Lung microvascular endothelial cell (primary cell): ENCODE data around the gene CERT1. TPM values are rescaled to one million over a fixed set of nuclear protein-coding genes. Genes with fewer than 3 reads are reported as not detected.
A peak's percentile ranks its signal among the peaks of the same experiment; 100 is the strongest.

Experiments used
- DNase-seq, 2 donors: peaks; one replicate each; pipeline versions ENCODE4 v3.0.0 to v3.0.0-alpha.2; 2010; ENCODE audit warnings: low read depth in 2 of 2
- total RNA-seq: library from RNA; depleted of rRNA; stranded (reverse); fragments of >200 nt; gene quantifications from 2 replicates; pipeline ENCODE4 v1.2.1, GENCODE V29; 2014

Gene CERT1
- total RNA-seq, 1 donor from 2014 or later = 40.5 TPM

DNA sequence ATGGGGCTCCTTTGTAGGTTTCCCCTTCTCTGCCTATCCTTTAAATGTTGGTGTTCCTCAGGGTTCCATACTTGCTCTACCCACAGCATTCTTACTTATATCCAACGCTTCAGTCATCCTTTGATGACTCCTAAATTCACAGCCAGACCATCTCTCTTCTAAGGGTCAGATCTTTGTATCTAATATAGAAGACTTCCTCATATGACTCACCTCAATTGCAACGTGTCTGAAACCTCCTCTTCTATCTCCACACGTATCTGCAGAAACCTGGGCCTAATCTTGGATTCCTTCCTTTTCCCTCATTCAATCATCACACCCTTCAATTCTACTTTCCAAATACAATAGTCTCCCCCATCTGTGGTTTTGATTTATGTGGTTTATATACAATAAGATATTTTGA is 106.1 kb downstream of the CERT1 start:
- DNase-seq = peak in 1 of 2 donors; percentile 10

DNA sequence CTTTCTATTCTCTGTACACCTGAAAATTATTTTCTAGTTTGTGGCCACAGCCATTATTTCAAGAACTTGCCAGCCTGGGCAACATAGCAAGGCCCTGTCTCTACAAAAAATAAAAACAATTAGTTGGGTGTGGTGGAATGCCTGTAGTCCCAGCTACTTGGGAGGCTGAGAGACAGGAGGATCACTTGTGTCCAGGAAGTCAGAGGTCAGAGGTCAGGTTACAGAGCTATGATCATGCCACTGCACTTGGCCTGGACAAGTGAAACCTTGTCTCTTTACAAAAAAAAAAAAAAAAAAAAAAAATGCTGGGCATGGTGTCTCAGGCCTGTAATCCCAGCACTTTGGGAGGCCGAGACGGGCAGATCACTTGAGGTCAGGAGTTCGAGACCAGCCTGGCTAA is 116.2 kb downstream of the CERT1 start:
- DNase-seq = peak; percentile 1 to 33

DNA sequence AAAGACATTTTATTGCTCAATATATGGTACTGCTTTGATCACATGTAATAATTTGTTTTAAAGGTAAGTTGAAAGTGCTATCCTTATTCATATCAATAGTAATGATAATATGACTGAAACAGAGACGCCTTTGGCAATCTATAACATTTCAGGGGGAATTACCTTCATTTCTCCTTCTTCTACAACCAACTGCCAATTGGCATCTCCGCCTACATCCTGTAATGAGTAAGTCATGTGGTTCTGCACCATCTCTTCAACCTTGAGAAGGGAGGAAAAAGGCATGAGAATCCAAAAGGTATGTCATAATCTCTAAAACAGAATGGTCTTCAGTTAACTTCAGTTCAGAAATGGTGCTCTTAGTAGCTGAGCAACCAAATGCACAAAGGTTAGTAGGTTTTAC is 122.0 kb downstream of the CERT1 start:
- DNase-seq = no peak

DNA sequence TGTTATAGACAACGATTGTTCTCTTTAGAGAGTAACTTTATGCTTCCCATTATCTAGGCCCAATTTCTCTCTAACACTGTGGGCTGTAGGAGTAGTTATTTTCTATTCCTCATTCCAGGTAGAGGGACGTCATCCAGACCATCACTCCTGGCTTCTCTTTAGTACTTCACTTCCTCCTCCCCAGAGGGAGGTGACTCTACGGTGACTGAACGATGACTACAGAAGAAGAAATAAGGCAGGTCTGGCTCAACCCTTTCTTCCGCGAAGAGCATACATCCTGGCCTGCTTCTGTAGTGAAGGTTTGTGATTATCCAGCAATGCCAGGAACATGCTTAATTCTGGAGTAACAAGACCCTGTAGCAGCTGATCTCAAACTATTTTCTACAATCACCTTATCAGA is 123.6 kb downstream of the CERT1 start:
- DNase-seq = no peak

DNA sequence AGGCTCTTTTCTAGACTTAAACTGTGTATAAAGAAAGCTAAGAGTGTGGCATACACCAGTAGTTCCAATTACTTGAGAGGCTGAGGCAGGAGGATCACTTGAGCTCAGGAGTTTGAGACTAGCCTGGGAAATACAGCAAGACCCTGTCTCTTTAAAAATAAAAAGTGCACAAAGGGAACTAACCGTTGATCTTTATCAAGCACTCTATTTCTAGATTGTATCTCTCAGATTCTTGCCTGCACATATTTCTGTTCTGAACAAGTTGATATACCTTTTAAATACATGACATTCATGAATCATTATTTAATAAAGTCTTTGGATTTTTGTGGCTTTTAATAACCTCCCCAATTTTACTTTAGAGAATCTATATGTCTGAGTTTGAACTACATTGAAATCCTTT is 127.2 kb downstream of the CERT1 start:
- DNase-seq = no peak

DNA sequence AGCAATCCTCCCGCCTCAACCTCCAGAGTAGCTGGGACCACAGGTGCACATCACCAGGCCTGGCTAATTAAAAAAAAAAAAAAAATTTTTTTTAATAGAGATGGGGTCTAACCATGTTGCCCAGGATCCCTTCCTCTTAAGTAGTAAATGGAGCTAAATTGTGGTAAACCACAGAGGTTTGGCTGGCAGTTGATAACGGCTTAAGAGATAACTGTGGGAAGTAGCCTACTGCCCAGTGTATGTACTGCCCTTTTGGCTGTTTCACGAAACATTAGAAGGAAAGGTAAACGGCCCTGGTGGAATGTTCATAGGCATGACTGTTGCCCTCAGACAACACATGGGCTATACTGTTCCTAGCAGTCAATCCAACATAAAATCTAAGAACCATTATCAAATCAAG is 130.0 kb downstream of the CERT1 start:
- DNase-seq = no peak

DNA sequence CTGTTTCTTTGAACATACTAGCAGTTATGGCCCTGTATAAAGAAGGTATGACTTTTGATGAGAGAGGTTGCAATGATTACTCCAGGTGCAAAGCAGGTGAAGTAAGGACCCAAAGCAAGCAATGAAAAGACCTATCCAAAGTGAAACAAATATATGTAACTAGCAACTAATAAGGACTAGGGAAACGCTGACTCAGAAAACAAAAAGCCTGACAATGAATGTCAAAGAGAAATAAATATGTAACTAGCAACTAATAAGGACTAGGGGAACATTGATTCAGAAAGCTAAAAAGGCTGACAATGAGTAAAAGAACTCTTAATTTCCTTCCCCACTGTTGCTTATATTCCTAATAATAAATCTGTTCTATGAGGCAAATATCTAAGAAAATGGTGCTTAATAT is 131.3 kb downstream of the CERT1 start:
- no peak for DNase-seq

DNA sequence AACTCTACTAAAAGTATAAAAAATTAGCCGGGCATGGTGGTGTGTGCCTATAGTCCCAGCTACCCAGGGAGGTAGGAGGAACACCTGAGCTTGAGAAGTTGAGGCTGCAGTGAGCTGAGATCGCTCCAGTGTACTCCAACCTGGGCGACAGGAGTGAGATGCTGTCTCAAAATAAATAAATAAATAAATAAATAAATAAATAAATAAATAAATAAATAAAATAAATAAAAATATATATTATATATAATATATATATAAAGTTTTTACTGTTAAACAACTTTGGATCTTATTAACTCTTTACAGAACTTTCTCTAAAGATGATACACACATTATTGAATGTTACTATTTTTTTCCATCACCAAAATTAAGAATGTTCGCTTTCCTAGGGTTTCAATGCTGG is 136.0 kb downstream of the CERT1 start:
- no peak for DNase-seq

DNA sequence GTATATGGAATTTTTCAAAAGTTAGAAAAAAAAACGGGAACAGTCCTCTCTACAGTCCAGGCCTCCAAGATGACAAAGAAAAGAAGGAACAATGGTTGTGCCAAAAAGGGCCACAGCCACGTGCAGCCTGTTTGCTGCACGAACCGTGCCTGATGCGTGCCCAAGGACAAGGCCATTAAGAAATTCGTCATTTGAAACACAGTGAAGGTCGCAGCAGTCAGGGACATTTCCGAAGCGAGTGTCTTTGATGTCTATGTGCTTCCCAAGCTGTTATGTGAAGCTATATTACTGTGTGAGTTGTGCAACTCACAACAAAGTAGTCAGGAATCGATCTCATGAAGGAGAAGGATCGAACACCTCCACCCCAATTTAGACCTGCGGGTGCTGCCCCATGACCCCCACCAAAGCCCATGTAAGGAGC is 137.0 kb downstream of the CERT1 start:
- no peak for DNase-seq

DNA sequence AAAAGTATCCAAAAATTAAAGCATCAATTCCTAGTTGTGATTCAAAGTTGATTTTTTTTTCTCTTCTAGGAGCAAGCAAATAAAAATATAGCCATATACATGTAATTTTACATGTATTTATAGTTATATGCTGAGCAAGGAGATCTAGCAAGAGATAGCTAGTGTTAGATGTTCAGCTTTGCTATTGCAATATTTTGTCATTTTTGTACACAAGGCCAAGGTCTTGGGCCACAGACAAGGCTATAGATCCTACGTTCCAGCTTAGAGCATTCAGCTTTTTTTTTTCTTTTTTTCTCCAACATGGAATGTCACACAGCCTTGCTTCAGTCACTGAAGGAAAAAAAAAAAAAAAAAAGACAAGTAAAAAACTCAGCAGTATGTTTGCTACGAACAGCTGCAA is 137.6 kb downstream of the CERT1 start:
- no peak for DNase-seq

DNA sequence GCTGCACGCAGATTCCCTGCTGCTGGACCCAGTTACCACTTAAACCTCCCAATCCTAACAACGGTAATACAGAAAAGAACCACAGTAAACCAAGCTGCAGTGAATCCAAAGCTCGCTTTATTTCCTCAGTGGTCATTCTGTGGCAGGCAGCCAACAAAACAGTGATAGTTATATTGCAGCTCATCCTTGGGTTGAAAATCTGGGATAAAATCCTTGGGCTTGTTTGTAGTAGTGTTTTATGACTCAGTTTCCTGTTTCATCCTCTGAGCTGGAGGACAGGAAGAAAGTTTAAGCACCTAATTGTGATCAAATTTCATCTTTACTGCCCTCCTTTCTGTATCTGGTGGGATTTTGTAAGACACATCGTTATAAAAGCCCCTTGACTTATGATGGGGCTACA is 143.0 kb downstream of the CERT1 start:
- DNase-seq = peak; percentile 49 to 82

DNA sequence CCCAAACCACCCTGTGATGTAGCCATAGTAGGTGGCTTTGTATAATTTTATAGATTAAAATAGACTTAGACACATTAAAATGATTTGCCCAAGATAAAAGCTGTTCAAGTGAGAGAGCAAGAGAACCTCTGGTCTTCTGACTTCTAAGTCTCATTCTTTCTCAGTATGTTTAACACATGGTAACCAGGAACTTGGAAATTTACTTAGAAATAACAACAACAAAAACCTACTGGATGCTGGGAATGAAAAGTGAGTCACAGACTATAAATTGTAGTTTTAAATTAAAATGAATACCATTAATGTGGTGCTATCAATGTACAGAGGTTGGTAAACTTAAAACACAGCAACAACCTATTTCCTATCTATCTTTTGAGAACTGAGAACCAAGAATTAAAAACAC is 144.0 kb downstream of the CERT1 start:
- DNase-seq = peak in 1 of 2 donors; percentile 37

DNA sequence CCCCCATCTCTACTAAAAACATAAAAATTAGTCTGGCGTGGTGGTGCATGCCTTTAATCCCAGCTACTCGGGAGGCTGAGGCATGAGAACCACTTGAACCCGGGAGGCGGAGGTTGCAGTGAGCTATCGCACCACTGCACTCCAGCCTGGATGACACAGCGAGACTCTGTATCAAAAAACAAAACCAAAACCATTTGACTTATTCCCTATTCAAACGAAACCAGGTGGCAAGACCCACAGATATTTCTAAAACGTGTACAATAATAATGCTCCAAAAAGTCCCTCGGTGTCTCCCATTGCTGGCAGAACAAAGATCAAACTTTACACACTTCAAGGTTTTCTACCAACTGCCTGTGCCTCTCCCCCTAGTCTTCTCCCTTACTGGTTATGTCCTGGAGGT is 144.6 kb downstream of the CERT1 start:
- DNase-seq = no peak

DNA sequence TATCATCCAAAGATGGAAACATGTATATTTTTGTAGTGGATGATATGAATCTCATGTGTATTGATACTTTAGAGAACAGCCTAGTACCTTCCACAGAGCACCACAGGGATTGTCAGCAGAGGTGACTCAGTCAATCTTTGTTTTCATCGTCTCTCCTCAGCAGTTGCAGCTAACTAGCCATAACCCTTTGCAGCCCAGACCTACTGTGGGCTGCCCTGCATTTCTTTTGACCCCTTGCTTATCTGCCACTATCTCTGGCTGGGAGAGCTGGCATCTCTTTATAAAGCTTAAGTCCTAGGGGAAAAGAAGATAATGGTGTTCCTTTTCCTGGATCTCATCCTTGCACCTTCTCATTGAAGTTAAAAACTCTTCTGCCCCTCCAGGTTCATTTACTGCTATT is 145.7 kb downstream of the CERT1 start:
- no peak for DNase-seq

DNA sequence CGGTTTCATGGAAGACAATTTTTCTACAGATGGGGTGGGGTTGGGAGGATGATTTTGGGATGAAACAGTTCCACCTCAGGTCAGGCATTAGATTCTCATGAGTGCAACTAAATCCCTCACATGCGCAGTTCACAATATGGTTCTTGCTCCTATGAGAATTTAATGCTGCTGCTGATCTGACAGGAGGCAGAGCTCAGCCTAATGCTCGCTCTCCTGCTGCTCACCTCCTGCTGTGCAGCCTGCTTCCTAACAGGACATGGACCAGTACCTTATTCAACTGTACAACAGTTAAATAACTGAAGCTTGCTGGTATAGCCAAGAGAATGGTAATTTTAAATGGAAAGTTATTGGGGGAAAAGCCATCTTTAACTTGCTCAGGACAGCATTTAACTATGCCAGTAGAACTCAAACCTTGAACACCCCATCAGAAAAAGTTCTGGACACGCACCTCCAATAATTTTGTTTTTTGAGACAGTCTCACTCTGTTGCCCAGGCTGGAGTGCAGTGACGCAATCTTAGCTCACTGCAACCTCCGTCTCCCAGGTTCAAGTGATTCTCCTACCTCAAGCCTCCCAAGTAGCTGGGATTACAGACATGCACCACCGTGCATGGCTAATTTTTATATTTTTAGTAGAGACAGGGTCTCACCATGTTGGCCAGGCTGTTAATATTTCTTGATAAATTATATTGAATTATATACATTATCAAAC is 146.7 kb downstream of the CERT1 start:
- no peak for DNase-seq

DNA sequence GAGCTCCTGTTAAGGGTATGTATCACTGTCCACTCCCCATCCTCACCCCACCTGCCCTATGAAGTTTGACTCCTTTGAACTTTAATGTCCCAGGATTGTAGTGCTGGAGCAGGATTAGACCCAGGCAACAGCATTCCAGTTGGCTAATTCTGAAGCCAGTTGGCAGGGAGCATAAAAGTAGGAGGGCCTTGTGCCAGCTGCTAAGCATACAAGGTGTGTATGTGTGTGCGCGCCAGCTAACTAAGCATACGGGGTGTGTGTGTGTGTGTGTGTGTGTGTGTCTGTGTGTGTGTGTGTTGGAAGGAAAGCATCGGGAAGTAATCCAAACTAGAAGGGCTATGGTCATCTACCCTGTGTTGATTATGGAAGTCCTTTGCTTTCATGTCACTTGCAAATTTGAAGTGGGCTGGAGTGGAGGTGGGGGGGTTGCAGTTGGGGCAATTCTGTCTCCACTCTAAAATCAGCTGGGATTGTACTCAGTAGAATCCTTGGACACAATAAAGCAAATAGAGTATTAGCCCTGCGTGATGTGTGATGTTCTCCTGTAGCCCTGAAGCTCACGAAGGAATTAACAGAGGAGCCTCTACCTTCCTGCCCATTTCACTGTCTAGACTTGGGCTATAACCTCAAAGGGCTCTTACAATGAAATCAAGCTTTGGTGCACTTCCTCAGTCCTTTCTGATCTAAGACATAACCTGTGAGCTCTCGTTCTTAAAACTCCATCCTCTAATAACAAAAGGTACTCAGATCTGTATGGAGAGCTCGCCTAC is 147.5 kb downstream of the CERT1 start:
- DNase-seq = peak in 1 of 2 donors; percentile 28

DNA sequence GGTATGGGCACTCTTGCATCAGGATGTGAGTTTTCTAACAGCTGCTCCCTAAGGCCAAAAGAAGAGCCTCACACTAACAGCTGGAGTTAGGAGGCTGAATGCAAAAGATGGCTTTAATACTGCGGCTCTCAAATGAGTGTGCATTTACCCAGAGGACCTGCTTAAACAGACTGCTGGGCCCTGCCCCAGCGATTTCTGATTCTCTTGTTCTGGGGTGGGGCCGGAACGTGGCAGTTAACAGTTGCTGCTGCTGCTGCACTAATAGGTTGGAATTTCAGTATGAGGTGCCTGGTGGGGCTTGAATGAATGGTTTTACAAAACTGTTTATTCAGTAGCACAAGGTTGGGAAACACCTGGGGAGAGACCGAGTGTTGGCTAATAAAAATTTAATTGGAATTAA is 148.3 kb downstream of the CERT1 start:
- no peak for DNase-seq

DNA sequence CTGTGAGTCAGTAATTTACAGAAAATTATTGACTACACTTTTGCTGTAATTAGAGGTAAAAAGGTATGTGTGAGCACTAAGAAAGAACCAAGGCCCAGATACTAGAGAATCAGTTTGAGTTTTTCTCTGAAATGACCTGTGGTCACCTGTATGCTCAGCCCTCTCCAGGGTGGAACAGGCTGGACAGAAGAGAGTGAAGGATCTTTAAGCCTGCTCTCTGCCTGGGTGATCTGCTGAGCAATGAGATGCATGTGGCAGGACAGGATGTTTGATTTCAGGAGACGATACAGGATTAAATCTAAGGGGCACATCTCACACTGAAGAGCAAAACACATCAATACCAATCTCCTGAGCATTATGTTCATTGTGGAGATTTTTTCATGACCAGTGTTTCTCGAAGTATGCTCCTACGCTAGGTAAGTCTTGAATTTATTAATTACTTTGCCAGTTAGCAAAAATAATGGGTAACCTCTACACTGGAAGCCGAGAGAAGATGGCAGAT is 148.9 kb downstream of the CERT1 start:
- no peak for DNase-seq

DNA sequence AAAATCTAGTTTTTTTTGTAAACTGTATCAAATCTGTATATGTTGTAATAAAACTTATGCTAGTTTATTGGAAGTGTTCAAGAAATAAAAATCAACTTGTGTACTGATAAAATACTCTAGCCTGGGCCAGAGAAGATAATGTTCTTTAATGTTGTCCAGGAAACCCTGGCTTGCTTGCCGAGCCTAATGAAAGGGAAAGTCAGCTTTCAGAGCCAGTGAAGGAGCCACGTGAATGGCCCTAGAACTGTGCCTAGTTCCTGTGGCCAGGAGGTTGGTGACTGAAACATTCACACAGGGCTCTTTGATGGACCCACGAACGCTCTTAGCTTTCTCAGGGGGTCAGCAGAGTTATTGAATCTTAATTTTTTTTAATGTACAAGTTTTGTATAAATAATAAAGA is 150.1 kb downstream of the CERT1 start:
- DNase-seq = no peak

DNA sequence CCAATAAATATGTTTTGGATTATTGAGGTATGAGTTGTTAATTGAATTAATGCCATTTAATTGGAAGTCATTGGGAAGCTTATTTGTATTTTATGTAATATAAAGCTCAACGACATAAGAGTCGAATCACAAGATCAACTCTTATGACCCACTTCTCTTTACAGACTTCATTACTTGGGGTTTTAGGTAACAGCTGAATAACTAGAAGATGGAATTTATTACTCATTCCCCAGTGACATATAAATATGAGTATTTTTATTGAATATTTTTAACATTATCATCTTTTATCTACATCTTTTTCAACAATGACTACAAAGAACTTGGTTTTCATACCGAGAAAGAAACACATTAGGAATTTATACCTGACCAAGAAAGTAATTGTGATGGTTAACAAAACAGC is 153.3 kb downstream of the CERT1 start:
- no peak for DNase-seq

DNA sequence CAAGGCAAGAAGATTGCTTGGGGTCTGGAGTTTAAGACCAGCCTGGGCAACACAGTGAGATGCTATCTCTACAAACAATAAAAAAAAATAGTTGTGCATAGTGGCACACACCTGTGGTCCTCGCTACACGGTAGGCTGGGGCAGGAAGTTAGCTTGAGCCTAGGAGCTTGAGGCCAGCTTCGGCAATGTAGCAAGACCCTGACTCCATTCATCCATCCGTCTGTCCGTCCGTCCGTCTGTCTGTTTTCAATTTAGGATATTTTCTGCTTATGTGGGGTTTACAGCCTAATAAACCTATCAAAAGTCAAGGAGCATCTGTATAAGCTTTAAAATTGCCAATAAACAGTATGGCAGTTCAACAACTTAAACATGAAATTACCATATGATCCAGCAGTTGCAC is 154.7 kb downstream of the CERT1 start:
- no peak for DNase-seq

DNA sequence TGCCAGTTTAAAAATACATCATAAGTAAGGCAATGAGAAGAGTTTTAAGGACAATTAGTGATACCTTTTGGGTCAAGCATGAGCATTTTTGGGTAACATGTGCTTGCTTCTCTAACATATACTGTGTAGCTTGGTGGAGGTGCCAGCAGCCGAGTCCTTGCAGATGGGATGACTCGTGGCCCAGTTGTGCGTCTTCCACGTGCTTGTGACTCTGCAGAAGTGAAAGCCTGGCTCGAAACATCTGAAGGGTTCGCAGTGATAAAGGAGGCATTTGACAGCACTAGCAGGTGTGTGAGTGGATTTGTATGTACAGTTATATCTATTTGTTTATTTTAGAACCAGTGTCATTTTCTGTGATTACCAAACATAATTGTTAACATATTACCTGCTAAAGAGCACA is 156.2 kb downstream of the CERT1 start:
- DNase-seq = no peak
